ENCODE measurements around the gene MANEAL.

The MANEAL gene

GRCh38 chr1:37752213-37752582 is 41.4 kb upstream of the MANEAL start:
- Histone ChIP-seq H3K9me2 (ENCODE audit: low read depth, low read length) (no peaks in the 10 kb centered on the region), H3K4me3 (ENCODE audit: low read depth, low read length, poor library complexity, severe bottlenecking) (peak overlapping the region; percentile 30), H2AFZ (ENCODE audit: low read length) (no peak overlapping the region), H3K4me1 (ENCODE audit: insufficient read depth, low read length, severe bottlenecking) (no peaks in the 10 kb centered on the region), H3K4me2 (ENCODE audit: low read length) (peak overlapping the region; percentile 26; the same call in 1 of the 2 replicates), H3K27me3 (ENCODE audit: insufficient read depth, low read length) (0 out of 2 replicates have a peak, but pooled peaks cover 5% of the 10 kb centered on the region), H3K9ac (ENCODE audit: low read length) (no peak overlapping the region), H3K79me2 (ENCODE audit: insufficient read depth, low read length) (no peaks in the 10 kb centered on the region), H3F3A (ENCODE audit: insufficient read depth, low read length) (no peaks in the 10 kb centered on the region), H3K27ac (ENCODE audit: low read depth, low read length, poor library complexity, severe bottlenecking) (no peak overlapping the region), H3K36me3 (ENCODE audit: insufficient read depth, low read length) (no peaks in the 10 kb centered on the region), H3K9me3 (ENCODE audit: low read length) (peaks cover under 1% of the 10 kb centered on the region; the same call in 1 of the 2 replicates), H4K20me1 (ENCODE audit: insufficient read depth, low read length) (no peaks in the 10 kb centered on the region)
- TF ChIP-seq, protein P1, sequence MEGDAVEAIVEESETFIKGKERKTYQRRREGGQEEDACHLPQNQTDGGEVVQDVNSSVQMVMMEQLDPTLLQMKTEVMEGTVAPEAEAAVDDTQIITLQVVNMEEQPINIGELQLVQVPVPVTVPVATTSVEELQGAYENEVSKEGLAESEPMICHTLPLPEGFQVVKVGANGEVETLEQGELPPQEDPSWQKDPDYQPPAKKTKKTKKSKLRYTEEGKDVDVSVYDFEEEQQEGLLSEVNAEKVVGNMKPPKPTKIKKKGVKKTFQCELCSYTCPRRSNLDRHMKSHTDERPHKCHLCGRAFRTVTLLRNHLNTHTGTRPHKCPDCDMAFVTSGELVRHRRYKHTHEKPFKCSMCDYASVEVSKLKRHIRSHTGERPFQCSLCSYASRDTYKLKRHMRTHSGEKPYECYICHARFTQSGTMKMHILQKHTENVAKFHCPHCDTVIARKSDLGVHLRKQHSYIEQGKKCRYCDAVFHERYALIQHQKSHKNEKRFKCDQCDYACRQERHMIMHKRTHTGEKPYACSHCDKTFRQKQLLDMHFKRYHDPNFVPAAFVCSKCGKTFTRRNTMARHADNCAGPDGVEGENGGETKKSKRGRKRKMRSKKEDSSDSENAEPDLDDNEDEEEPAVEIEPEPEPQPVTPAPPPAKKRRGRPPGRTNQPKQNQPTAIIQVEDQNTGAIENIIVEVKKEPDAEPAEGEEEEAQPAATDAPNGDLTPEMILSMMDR (IDR thresholded peaks at IDR 0.05; ENCODE audit: low read length), result no peak
- TF ChIP-seq EZH2 (IDR thresholded peaks at IDR 0.05; ENCODE audit: borderline replicate concordance, low read length), result no peak

DNA sequence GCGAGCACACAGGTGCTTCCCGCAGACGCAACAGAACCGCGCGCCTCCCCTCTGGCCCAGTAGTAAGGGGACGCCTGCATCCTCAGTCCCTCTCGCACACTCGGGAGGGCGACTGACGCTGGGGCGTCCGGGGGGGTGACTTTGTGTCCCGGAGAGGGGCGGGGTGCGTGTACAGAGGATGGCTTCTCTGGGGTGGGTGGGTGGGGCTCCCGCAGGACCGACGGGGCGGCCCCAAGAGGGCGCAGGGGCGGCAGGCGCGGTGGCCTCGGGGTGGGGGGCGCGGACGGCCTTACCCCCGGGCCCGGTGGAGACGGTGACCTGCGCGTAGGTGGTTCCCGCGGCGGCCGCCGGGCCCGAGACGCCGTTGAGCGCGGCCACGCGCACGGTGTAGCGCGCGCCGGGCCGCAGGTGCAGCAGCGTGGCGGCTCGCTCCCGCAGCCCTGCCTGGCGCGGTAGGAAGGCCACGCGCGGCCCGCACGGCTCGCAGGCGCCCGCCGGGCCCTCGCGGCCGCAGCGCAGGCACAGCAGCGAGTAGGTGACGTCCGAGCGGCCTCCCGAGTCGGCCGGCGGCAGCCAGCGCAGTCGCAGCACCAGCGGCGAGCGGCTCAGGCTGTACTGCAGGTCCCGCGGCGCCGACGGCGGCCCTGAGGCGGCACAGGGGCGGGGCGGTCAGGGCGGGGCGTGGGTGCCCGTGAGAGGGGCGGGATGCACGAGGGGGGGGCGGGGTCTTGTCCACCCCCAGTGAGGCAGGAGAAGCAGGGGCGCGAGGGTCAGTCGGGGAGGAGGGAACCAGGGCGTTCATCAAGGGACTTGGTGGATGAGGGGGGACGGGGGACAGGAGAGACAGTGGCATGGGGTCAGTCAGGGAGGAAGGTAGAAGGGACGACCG is 40.8 kb upstream of the MANEAL start:
- Histone ChIP-seq H3K4me2 (ENCODE audit: low read length) (peak overlapping the region; percentile 26; the same call in 1 of the 2 replicates), H3K79me2 (ENCODE audit: insufficient read depth, low read length) (no peaks in the 10 kb centered on the region), H2AFZ (ENCODE audit: low read length) (no peak overlapping the region)

GRCh38 chr1:37753473-37754321 is 40.0 kb upstream of the MANEAL start:
- Histone ChIP-seq H3F3A (ENCODE audit: insufficient read depth, low read length) (no peaks in the 10 kb centered on the region), H3K9me3 (ENCODE audit: low read length) (no peaks in the 10 kb centered on the region)
- TF ChIP-seq, protein P1 (IDR thresholded peaks at IDR 0.05; ENCODE audit: low read length), result no peak
- no peak for TF ChIP-seq EZH2 (IDR thresholded peaks at IDR 0.05; ENCODE audit: borderline replicate concordance, low read length)

More for the DNA sequence above, 40.8 kb upstream of the MANEAL start:
- Histone ChIP-seq H3F3A (ENCODE audit: insufficient read depth, low read length) (no peaks in the 10 kb centered on the region), H3K36me3 (ENCODE audit: insufficient read depth, low read length) (no peaks in the 10 kb centered on the region), H3K9me3 (ENCODE audit: low read length) (no peaks in the 10 kb centered on the region), H3K27me3 (ENCODE audit: insufficient read depth, low read length) (0 out of 2 replicates have a peak, but pooled peaks cover 5% of the 10 kb centered on the region), H4K20me1 (ENCODE audit: insufficient read depth, low read length) (no peaks in the 10 kb centered on the region), H3K9me2 (ENCODE audit: low read depth, low read length) (no peaks in the 10 kb centered on the region), H3K4me1 (ENCODE audit: insufficient read depth, low read length, severe bottlenecking) (no peaks in the 10 kb centered on the region), H3K9ac (ENCODE audit: low read length) (no peak overlapping the region), H3K27ac (ENCODE audit: low read depth, low read length, poor library complexity, severe bottlenecking) (no peak overlapping the region), H3K4me3 (ENCODE audit: low read depth, low read length, poor library complexity, severe bottlenecking) (peak overlapping the region; percentile 30)
- TF ChIP-seq, protein P1 (IDR thresholded peaks at IDR 0.05; ENCODE audit: low read length), result no peak
- no peak for TF ChIP-seq EZH2 (IDR thresholded peaks at IDR 0.05; ENCODE audit: borderline replicate concordance, low read length)

More at GRCh38 chr1:37753473-37754321, 40.0 kb upstream of the MANEAL start:
- no peaks in the 10 kb centered on the region for H3K4me1 ChIP-seq (ENCODE audit: insufficient read depth, low read length, severe bottlenecking)
- no peak overlapping the region for H2AFZ ChIP-seq (ENCODE audit: low read length)
- no peaks in the 10 kb centered on the region for H3K36me3 ChIP-seq (ENCODE audit: insufficient read depth, low read length)
- no peaks in the 10 kb centered on the region for H3K9me2 ChIP-seq (ENCODE audit: low read depth, low read length)
- H3K4me3 ChIP-seq (ENCODE audit: low read depth, low read length, poor library complexity, severe bottlenecking), result peak overlapping the region; percentile 30
- no peaks in the 10 kb centered on the region for H3K79me2 ChIP-seq (ENCODE audit: insufficient read depth, low read length)
- no peak overlapping the region for H3K27ac ChIP-seq (ENCODE audit: low read depth, low read length, poor library complexity, severe bottlenecking)
- no peak overlapping the region for H3K9ac ChIP-seq (ENCODE audit: low read length)
- no peaks in the 10 kb centered on the region for H4K20me1 ChIP-seq (ENCODE audit: insufficient read depth, low read length)
- H3K4me2 ChIP-seq (ENCODE audit: low read length), result 0 out of 2 replicates have a peak overlapping the region, but pooled peaks have one; percentile 14
- 0 out of 2 replicates have a peak, but pooled peaks cover 5% of the 10 kb centered on the region for H3K27me3 ChIP-seq (ENCODE audit: insufficient read depth, low read length)
